Lower leg skin (tissue), 3 donors: ENCODE measurements around the gene KRT33A.

Source experiments
- CTCF ChIP-seq, 3 donors: fragments of 450-650 bp; IDR thresholded peaks; one replicate each; pipeline ENCODE4 v1.5.1; 2016; ENCODE audit warnings: antibody characterized with exemption in 3 of 3, mild to moderate bottlenecking in 3 of 3, moderate library complexity in 2 of 3
- POLR2A ChIP-seq, 2 donors: fragments of 450-650 bp; IDR thresholded peaks; one replicate each; pipeline ENCODE4 v1.6.1; 2016 to 2017; ENCODE audit warnings: antibody characterized with exemption in 2 of 2, mild to moderate bottlenecking in 1 of 2, moderate library complexity in 1 of 2

GRCh38 chr17:41328207-41328606 is 22.4 kb downstream of the KRT33A start:
- TF ChIP-seq CTCF (IDR thresholded peaks at IDR 0.05) = no peak
- TF ChIP-seq POLR2A (IDR thresholded peaks at IDR 0.05) = no peak
